GM19023 (cell line): ENCODE measurements around the gene GNB1.
A peak's percentile ranks its signal among the peaks of the same experiment; 100 is the strongest.

Source experiments
- ATAC-seq: cut with Tn5 transposase; IDR thresholded peaks from one replicate; pipeline ENCODE4 v1.9.1; 2021; ENCODE audit warnings: mild to moderate bottlenecking, moderate library complexity; ENCODE audit not compliant: unreplicated experiment

Gene GNB1

GRCh38 chr1:1786836-1787605 is 103.9 kb downstream of the GNB1 start:
- ATAC-seq, result no peak

GRCh38 chr1:1785666-1786065 is 105.2 kb downstream of the GNB1 start:
- no peak for ATAC-seq

- ATAC-seq, result no peak
These were observed 106.0 kb downstream of the GNB1 start for GRCh38 chr1:1784933-1785332.

- no peak for ATAC-seq
These were observed 107.6 kb downstream of the GNB1 start for GRCh38 chr1:1783320-1783719.

- ATAC-seq, result no peak
These were observed 108.3 kb downstream of the GNB1 start for GRCh38 chr1:1782399-1783221.

- ATAC-seq, result no peak
These were observed 109.4 kb downstream of the GNB1 start for GRCh38 chr1:1781526-1781903.

- ATAC-seq, result no peak
These were observed 110.0 kb downstream of the GNB1 start for GRCh38 chr1:1780598-1781525.

- ATAC-seq, result peak; percentile 20
These were observed 110.9 kb downstream of the GNB1 start for GRCh38 chr1:1779691-1780597.

GRCh38 chr1:1779320-1779675 is 111.6 kb downstream of the GNB1 start:
- ATAC-seq, result no peak

- ATAC-seq, result peak; percentile 73
These were observed 112.1 kb downstream of the GNB1 start for GRCh38 chr1:1778663-1779319.

- ATAC-seq, result peak; percentile 34
These were observed 112.8 kb downstream of the GNB1 start, which contains the start of gene NADK for GRCh38 chr1:1777950-1778662. NADK (minus strand) TSS chr1:1778470; CDS start chr1:1765406, 13,064 bp downstream.

- no peak for ATAC-seq
These were observed 113.3 kb downstream of the GNB1 start for GRCh38 chr1:1777583-1777899.

GRCh38 chr1:1776672-1777582 is 114.0 kb downstream of the GNB1 start:
- ATAC-seq, result no peak

- no peak for ATAC-seq
These were observed 115.3 kb downstream of the GNB1 start for GRCh38 chr1:1775327-1776226.

GRCh38 chr1:1773874-1774273 is 117.0 kb downstream of the GNB1 start:
- no peak for ATAC-seq

- ATAC-seq, result no peak
These were observed 119.8 kb downstream of the GNB1 start for GRCh38 chr1:1771096-1771495.

GRCh38 chr1:1770102-1770501 is 120.8 kb downstream of the GNB1 start:
- ATAC-seq, result no peak
